Measurements from ENCODE around the gene HOXA9.

The HOXA9 gene

DNA sequence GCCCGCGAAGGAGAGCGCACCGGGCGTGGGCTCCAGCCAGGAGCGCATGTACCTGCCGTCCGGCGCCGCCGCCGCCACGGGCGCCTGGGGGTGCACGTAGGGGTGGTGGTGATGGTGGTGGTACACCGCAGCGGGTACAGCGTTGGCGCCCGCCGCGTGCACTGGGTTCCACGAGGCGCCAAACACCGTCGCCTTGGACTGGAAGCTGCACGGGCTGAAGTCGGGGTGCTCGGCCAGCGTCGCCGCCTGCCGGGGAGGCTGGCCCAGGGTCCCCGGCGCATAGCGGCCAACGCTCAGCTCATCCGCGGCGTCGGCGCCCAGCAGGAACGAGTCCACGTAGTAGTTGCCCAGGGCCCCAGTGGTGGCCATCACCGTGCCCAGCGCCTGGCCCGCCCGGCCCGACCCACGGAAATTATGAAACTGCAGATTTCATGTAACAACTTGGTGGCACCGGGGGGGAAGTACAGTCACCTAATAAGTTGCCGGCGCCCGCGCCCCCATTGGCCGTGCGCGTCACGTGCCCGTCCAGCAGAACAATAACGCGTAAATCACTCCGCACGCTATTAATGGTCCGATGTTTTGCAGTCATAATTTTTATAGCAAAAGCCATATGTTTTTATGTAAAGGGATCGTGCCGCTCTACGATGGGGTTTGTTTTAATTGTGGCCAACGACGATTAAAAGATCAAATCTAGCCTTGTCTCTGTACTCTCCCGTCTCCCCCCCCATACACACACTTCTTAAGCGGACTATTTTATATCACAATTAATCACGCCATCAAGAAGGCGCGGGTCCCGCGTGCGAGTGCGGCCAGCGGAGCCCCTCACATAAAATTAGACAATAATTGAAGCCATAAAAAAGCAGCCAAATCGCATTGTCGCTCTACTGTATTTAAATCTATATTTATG, at the start of gene HOXA9:
TSS of gene HOXA9 (minus strand) at position 449 of the 907 bp plus-strand sequence. CDS start at position 369, 80 bp downstream.
- FAIRE-seq: no peak

DNA sequence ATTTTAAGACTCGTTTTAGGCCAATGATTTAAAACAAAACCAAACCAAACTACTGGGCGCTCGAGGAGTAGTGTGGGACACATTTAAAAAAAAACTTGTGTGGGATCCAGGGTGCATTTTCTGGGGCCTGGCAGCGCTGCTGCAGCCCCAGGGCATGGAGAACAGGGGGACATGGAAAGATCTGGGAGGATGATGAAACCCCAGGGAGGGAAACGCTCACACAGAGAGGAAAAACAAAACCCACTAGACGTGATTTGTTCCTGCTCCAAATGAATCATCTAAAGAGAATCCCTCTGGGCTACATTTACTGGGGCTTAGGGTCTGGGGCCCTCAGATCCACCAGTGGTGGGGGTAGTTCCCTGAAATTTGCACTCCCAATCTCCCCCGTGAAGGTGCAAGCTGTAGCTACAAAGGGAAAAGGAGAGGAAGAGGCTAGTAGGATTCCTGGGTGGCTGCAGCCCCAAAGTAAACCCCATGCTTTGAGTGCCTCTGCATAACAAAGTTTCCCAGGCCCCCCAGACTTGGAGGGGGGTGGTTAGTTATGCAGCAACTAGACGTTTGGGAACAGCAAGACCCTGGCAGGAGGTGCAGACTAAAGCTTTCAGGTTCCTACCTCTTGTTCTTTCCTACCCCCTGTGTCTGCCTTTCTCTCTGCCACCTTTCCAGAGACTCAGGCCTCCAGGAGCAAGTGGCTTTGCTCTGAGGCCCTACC, 49.1 kb upstream of the HOXA9 start:
- no peak for FAIRE-seq

DNA sequence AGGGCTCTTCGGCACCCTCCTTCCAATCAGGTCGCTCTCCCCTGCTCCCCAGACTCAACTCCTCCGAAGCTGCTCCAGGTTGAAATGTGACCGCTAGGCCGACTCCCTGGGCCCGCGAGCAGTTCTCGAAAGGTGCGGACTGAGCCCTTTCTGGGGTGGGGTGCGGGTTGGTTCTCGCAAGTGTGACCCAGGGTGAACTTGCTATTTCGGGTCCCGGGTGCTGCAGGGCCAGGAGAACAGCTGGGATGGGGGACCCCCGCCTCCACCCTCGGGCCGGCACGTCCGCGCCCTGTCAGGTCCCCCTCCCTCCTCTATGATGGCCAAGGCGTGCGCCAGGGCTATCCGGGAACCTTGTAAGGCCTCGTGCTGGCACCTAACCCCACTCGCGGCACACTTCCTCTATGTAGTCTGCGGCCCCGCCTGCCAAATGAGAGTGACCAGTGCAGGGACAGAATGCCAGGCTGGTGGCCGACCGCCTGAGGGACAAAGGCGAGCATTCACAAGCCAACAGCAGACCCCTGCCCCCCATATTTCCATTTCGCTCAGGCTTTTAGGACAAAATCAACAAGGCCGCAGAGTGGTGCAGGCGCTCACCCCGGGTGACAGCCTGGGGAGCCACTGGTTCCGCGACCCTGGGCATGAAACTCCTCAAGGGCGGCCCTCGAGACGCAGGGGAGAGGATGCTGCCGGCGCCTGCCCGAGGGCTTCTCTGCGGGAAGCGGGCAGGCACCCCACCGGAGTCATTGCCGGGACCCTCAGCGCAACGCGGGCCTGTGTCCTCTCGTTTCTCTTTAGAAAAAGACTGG, 48.3 kb upstream of the HOXA9 start:
- no peak for FAIRE-seq

DNA sequence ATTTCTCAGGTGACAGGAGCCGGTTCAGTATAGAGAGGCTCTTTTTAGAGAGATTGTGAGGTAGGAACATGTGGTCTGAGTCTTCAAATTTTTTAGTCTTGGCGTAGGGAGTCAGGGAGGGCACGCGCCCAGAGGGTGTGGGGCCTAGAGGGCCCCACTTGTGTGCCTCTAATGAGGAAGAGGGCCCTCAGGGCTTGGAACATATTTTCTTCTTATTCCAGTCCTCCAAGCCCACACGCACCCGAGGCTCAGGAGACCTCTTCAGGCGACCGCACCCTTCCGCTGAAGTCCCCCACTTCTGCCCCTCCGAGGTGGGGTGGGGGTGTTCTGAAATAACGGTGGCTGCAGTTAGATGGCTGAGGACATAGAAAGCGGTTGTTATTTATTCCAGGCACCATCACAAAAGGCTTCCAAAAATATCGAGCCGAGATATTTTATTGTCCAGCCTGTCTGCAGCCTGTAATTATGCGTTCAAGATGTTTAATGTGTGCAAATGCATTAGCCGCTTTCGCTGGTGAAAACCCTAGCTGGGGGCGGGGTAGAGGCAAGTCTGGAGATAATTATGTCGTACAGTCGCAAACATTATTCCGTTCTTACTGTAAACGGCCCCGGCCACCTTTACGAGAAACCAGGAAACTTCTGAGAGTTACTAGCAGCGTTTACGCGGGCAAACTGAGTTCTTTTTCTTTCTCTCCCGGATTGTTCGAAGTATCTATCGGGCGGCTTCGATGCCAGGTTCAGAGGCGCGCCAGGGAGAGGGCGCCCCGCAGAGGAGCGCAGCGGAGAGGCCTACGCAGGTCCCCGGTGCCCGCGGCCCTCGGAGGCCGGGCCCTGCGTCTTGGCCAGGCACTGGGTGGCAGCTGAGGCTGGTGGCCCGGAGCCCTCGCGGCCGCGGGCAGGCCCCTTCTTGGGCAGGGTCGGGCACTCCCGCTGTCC, 47.4 kb upstream of the HOXA9 start:
- no peak for FAIRE-seq

GRCh38 chr7:27211764-27212204, 46.4 kb upstream of the HOXA9 start:
- FAIRE-seq: no peak

DNA sequence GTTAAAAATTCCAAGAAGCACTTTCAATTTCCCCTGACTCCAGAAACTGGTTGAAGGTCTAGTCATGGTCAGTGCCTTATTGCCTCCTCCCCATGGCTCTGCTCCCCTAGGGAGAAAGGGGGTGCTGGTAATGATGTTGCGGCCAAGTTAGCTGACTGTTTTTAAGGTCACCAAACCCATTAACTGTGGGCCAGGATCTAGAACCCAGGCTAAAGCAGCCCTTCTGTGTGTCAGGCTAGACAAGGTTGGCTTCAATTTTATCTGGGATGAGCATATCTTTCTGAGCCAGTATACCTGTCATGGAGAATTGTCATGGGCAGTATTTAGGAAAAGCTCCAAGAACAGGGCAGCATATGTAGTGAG, 45.7 kb upstream of the HOXA9 start:
- FAIRE-seq: no peak

GRCh38 chr7:27210441-27211083, 45.2 kb upstream of the HOXA9 start:
- FAIRE-seq: no peak

GRCh38 chr7:27209933-27210440, 44.6 kb upstream of the HOXA9 start:
- FAIRE-seq: no peak

DNA sequence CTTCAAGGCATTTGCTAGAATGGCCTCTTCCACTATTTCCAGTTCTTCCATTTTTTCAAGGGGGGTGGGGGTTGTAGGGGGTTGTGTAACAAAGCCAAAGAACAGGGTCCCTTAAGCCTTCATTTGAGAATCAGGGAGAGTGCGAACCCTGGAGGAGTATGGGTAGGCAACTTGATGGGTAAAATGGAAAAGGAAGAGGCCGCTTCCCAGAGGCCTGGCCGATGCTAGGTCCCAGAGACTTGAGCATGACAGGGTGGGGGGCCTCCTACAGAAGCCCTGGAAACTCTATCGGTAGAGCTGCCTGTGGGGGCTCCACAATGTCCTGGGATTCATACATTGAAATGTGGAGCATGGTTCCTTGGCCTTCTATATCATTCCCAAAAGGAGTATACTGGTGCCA, 43.7 kb upstream of the HOXA9 start:
- no peak for FAIRE-seq

DNA sequence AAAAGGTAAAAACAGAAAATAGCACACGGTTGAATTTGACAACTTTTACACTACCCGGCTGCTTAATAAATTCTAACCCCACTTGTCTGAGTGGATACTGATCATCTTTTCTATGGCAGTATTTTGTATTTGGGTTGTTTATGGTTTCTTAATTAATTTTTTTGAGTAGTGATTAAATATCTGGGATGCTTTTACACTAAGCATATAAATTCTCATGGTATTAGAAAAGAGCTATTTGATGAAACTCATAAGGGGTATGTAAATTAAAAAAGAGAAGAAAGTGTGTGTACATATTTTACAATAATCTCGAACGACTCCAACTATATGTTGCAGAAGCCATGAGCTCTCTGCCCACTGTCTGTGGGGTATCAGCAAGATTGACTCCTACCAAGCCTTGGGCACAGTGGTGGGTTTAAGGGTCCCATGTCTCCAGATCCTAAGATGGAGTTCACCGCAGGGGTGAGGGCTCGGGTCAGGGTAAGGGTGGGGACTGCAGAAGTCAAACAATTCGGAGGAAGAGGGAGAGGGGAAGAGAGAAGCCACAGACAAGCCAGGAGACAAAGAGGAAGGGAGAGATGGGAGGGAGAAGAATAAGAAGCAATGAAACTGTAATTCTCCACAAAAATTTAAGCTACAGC, 42.1 kb upstream of the HOXA9 start:
- no peak for FAIRE-seq

GRCh38 chr7:27205325-27206280, 40.3 kb upstream of the HOXA9 start:
- no peak for FAIRE-seq

DNA sequence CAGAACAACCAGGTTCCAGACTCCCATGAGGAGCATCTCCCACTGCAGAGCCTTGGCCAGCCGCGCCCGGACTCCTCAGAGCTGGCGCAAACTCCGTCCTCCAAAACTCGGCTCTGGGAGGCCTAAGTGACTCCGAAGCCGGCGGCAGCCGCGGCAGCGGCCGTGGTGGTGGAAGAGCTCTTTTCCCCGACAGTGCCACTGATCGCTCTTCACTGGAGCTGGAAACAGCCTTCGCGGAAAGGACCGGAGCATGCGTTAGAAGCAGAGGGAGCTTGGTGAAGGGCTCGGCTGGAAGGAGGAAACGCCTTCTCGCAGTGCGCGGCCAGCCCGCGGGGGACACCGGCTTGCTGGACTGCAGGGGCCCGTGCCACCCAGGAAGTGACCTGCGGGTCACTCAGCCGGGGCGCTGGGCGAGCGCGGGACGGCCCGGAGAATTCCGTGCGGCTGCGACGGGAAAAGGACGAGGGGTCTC, 39.5 kb upstream of the HOXA9 start:
- no peak for FAIRE-seq

- FAIRE-seq: no peak
Measured at GRCh38 chr7:27203964-27204594, 38.7 kb upstream of the HOXA9 start.

- FAIRE-seq: no peak
Measured at GRCh38 chr7:27203365-27203953, 38.1 kb upstream of the HOXA9 start.

DNA sequence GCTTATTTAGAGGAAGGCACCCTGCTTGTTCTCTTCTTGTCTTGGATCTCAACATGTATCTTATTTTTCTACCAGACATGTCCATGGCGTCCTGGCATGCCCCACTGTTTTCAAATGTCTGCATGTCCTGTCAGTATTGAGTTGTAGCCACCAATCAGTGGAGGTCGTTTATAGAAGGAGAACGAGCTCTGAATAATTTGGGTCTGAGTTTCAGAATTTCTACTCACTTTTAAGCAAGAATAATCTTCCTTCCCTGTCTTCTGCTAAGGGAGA, 37.5 kb upstream of the HOXA9 start:
- FAIRE-seq: no peak

GRCh38 chr7:27202018-27202861, 36.9 kb upstream of the HOXA9 start:
- FAIRE-seq: no peak

GRCh38 chr7:27201580-27202017, 36.3 kb upstream of the HOXA9 start:
- no peak for FAIRE-seq

Measured in islet of Langerhans (tissue), 1 donor.